PC-3 (cell line): ENCODE measurements around the gene RNASE9. TPM values are rescaled to one million over a fixed set of nuclear protein-coding genes. Genes with fewer than 3 reads are reported as not detected.

Experiments
- ATAC-seq: fragments of 200-7000 bp; cut with Tn5 transposase; 2 replicates; pipeline ENCODE4 v1.9.1; 2020; ENCODE audit warnings: mild to moderate bottlenecking, moderate library complexity
- BruUV-seq: library from RNA; stranded (reverse); fragments of 400-500 nt; replicated peaks from 2 replicates; lab custom pipeline; 2021; lab: Mats Ljungman, UMichigan
- CTCF ChIA-PET: fragments of 300-600 bp; sonication (Branson Sonifier 250); formaldehyde crosslinking; loops from one replicate; lab custom pipeline; 2022; ENCODE audit warnings: antibody characterized with exemption; lab: Charles Lee
- POLR2A ChIA-PET: fragments of 300-600 bp; sonication (Branson Sonifier 250); formaldehyde crosslinking; loops from one replicate; lab custom pipeline; 2022; ENCODE audit warnings: antibody characterized with exemption; ENCODE audit not compliant: unreplicated experiment; lab: Charles Lee
- DNase-seq: peaks from one replicate; pipeline ENCODE4 v3.0.0-alpha.2; 2015
- H2AFZ ChIP-seq: fragments of 300-600 bp; sonication (generic); 2 replicates; pipeline ENCODE4 v1.6.0; 2016; ENCODE audit warnings: antibody characterized with exemption, low read length
- H3F3A ChIP-seq: fragments of 300-600 bp; sonication (generic); one replicate; pipeline ENCODE4 v1.6.0; 2017; ENCODE audit warnings: antibody characterized with exemption, low read length, control low read depth, mild to moderate bottlenecking; ENCODE audit not compliant: unreplicated experiment
- H3K27ac ChIP-seq: fragments of 300-600 bp; sonication (generic); 2 replicates; pipeline ENCODE4 v1.5.1; 2016; ENCODE audit warnings: mild to moderate bottlenecking, low read length
- H3K27me3 ChIP-seq: fragments of 300-600 bp; sonication (generic); 2 replicates; pipeline ENCODE4 v1.6.1; 2016; ENCODE audit warnings: low read length, mixed read lengths
- H3K36me3 ChIP-seq: fragments of 300-600 bp; sonication (generic); 2 replicates; pipeline ENCODE4 v1.6.1; 2016; ENCODE audit warnings: low read depth, mixed run types, low read length, mixed read lengths
- H3K4me1 ChIP-seq: fragments of 300-600 bp; sonication (generic); 2 replicates; pipeline ENCODE4 v1.5.1; 2016; ENCODE audit warnings: low read length; ENCODE audit not compliant: insufficient read depth
- H3K4me2 ChIP-seq: fragments of 300-600 bp; sonication (generic); 2 replicates; pipeline ENCODE4 v1.6.0; 2016; ENCODE audit warnings: low read length
- H3K4me3 ChIP-seq: fragments of 300-600 bp; sonication (generic); 2 replicates; pipeline ENCODE4 v1.5.1; 2016; ENCODE audit warnings: mild to moderate bottlenecking, low read length, mixed read lengths
- H3K79me2 ChIP-seq: fragments of 300-600 bp; sonication (generic); 2 replicates; pipeline ENCODE4 v1.6.1; 2017; ENCODE audit warnings: low read length, mixed read lengths
- H3K9ac ChIP-seq: fragments of 300-600 bp; sonication (generic); 2 replicates; pipeline ENCODE4 v1.6.0; 2016; ENCODE audit warnings: mild to moderate bottlenecking, low read length
- H3K9me2 ChIP-seq: fragments of 300-600 bp; sonication (generic); replicated peaks from 2 replicates; pipeline ENCODE4 v1.6.1; 2016; ENCODE audit warnings: mixed run types, low read length, mixed read lengths
- H3K9me3 ChIP-seq: fragments of 300-600 bp; sonication (generic); 2 replicates; pipeline ENCODE4 v1.6.1; 2016; ENCODE audit warnings: low read length, mixed read lengths
- H4K20me1 ChIP-seq: fragments of 300-600 bp; sonication (generic); 2 replicates; pipeline ENCODE4 v1.6.1; 2016; ENCODE audit warnings: low read length, mixed read lengths
- CTCF ChIP-seq: fragments of 300-600 bp; sonication (generic); conservative IDR thresholded peaks from 2 replicates; pipeline ENCODE4 v1.5.1; 2017; ENCODE audit warnings: antibody characterized with exemption, low read depth, mild to moderate bottlenecking, low read length
- EZH2 ChIP-seq: fragments of 300-600 bp; sonication (generic); IDR thresholded peaks from one replicate; pipeline ENCODE4 v1.6.1; 2017; ENCODE audit warnings: antibody characterized with exemption, mild to moderate bottlenecking, low read length; ENCODE audit not compliant: unreplicated experiment
- EZH2phosphoT487 ChIP-seq: fragments of 300-600 bp; sonication (generic); IDR thresholded peaks from 2 replicates; pipeline ENCODE4 v1.6.1; 2018; ENCODE audit warnings: mild to moderate bottlenecking, antibody characterized with exemption, low read length, borderline replicate concordance
- intact Hi-C: fragments of 100-400 bp; cut with micrococcal nuclease; formaldehyde crosslinking; loops from 2 replicates; pipeline ENCODE4 v1.9.0; 2023
- total RNA-seq: library from RNA; depleted of rRNA; stranded (reverse); fragments of >200 nt; gene quantifications from 2 replicates; pipeline ENCODE4 v1.2.3, GENCODE V29; 2014

RNASE9 gene
- total RNA-seq, 1 experiment from 2014 or later, result not detected

GRCh38 chr14:20557212-20557542, 3.7 kb downstream of the RNASE9 start:
- Histone ChIP-seq H3K4me3 (no peak overlapping the region), H3K9me3 (no peaks in the 10 kb centered on the region), H3K4me1 (no peaks in the 10 kb centered on the region), H3F3A (no peaks in the 10 kb centered on the region), H4K20me1 (no peaks in the 10 kb centered on the region), H2AFZ (no peak overlapping the region), H3K36me3 (no peaks in the 10 kb centered on the region), H3K4me2 (no peak overlapping the region), H3K79me2 (no peaks in the 10 kb centered on the region), H3K27me3 (peaks cover 41% of the 10 kb centered on the region), H3K9ac (no peak overlapping the region), H3K9me2 (no peaks in the 10 kb centered on the region), H3K27ac (no peak overlapping the region)
- ATAC-seq (no peak), DNase-seq (no peak)
- TF ChIP-seq CTCF, result no peak
- no peak for TF ChIP-seq EZH2
- ChIA-PET POLR2A (interaction anchor here (0.6 kb wide), 1 partner anchor 162 kb away, joined by 6 read pairs; no protein-coding TSS in a partner anchor), CTCF (no interaction called here)
- BruUV-seq, result no TSS peak
- intact Hi-C loops, result no loop called here

- H3K9ac ChIP-seq, result no peak overlapping the region
- H3K9me2 ChIP-seq, result no peaks in the 10 kb centered on the region
- no peaks in the 10 kb centered on the region for H3F3A ChIP-seq
- ChIA-PET CTCF (no interaction called here), POLR2A (interaction anchor here (0.6 kb wide), 1 partner anchor 163 kb away, joined by 6 read pairs; no protein-coding TSS in a partner anchor)
- intact Hi-C loops, result no loop called here
- no peaks in the 10 kb centered on the region for H3K9me3 ChIP-seq
- H3K27ac ChIP-seq, result no peak overlapping the region
- 0 out of 2 replicates have a peak, but pooled peaks have one; percentile 41 for TF ChIP-seq EZH2phosphoT487
- TF ChIP-seq EZH2, result no peak
- no peak for DNase-seq
- H3K27me3 ChIP-seq, result peaks cover 40% of the 10 kb centered on the region
- H3K36me3 ChIP-seq, result no peaks in the 10 kb centered on the region
- no peaks in the 10 kb centered on the region for H4K20me1 ChIP-seq
- no peak overlapping the region for H2AFZ ChIP-seq
- BruUV-seq, result no TSS peak
- H3K4me1 ChIP-seq, result no peaks in the 10 kb centered on the region
- no peak overlapping the region for H3K4me3 ChIP-seq
- H3K4me2 ChIP-seq, result no peak overlapping the region
- H3K79me2 ChIP-seq, result no peaks in the 10 kb centered on the region
- no peak for ATAC-seq
Measured at GRCh38 chr14:20556500-20557211, 4.2 kb downstream of the RNASE9 start.

GRCh38 chr14:20555845-20556244, 5.0 kb downstream of the RNASE9 start:
- no peaks in the 10 kb centered on the region for H3F3A ChIP-seq
- no peaks in the 10 kb centered on the region for H3K36me3 ChIP-seq
- intact Hi-C loops, result no loop called here
- H3K27ac ChIP-seq, result no peak overlapping the region
- no peaks in the 10 kb centered on the region for H4K20me1 ChIP-seq
- no peaks in the 10 kb centered on the region for H3K9me3 ChIP-seq
- H2AFZ ChIP-seq, result no peak overlapping the region
- no peak for TF ChIP-seq EZH2phosphoT487
- TF ChIP-seq CTCF, result no peak
- TF ChIP-seq EZH2, result no peak
- DNase-seq (no peak), ATAC-seq (no peak)
- no peaks in the 10 kb centered on the region for H3K9me2 ChIP-seq
- ChIA-PET CTCF (no interaction called here), POLR2A (no interaction called here)
- BruUV-seq, result no TSS peak
- no peak overlapping the region for H3K9ac ChIP-seq
- no peaks in the 10 kb centered on the region for H3K79me2 ChIP-seq
- no peaks in the 10 kb centered on the region for H3K4me1 ChIP-seq
- no peak overlapping the region for H3K4me3 ChIP-seq
- no peak overlapping the region for H3K4me2 ChIP-seq
- peaks cover 46% of the 10 kb centered on the region for H3K27me3 ChIP-seq
